T-helper 2 cell treated with Interferon-gamma antibody and Interleukin-4, amounts not matched to agents 5 μg/mL and 100 μg/mL, for 36 hours (primary cell): ENCODE data around the gene NCDN.
A peak's percentile ranks its signal among the peaks of the same experiment; 100 is the strongest.

Experiments used
- DNase-seq: peaks from one replicate; pipeline ENCODE4 v3.0.0; 2021; ENCODE audit warnings: low spot score
- H3K27ac Mint-ChIP-seq: one replicate; pipeline ENCODE4 v1.8.0; 2021; ENCODE audit warnings: mild to moderate bottlenecking, mixed read lengths
- H3K27me3 Mint-ChIP-seq: one replicate; pipeline ENCODE4 v1.8.0; 2021; ENCODE audit warnings: low read depth, mixed read lengths
- H3K36me3 Mint-ChIP-seq: one replicate; pipeline ENCODE4 v1.8.0; 2021; ENCODE audit warnings: low read depth, mixed read lengths
- H3K4me1 Mint-ChIP-seq: one replicate; pipeline ENCODE4 v1.8.0; 2021; ENCODE audit warnings: low read depth, mixed read lengths
- H3K4me3 Mint-ChIP-seq: one replicate; pipeline ENCODE4 v1.8.0; 2022; ENCODE audit warnings: mild to moderate bottlenecking, moderate library complexity, mixed read lengths
- H3K9me3 Mint-ChIP-seq: one replicate; pipeline ENCODE4 v1.8.0; 2021; ENCODE audit warnings: mixed read lengths

NCDN gene, protein sequence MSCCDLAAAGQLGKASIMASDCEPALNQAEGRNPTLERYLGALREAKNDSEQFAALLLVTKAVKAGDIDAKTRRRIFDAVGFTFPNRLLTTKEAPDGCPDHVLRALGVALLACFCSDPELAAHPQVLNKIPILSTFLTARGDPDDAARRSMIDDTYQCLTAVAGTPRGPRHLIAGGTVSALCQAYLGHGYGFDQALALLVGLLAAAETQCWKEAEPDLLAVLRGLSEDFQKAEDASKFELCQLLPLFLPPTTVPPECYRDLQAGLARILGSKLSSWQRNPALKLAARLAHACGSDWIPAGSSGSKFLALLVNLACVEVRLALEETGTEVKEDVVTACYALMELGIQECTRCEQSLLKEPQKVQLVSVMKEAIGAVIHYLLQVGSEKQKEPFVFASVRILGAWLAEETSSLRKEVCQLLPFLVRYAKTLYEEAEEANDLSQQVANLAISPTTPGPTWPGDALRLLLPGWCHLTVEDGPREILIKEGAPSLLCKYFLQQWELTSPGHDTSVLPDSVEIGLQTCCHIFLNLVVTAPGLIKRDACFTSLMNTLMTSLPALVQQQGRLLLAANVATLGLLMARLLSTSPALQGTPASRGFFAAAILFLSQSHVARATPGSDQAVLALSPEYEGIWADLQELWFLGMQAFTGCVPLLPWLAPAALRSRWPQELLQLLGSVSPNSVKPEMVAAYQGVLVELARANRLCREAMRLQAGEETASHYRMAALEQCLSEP

DNA sequence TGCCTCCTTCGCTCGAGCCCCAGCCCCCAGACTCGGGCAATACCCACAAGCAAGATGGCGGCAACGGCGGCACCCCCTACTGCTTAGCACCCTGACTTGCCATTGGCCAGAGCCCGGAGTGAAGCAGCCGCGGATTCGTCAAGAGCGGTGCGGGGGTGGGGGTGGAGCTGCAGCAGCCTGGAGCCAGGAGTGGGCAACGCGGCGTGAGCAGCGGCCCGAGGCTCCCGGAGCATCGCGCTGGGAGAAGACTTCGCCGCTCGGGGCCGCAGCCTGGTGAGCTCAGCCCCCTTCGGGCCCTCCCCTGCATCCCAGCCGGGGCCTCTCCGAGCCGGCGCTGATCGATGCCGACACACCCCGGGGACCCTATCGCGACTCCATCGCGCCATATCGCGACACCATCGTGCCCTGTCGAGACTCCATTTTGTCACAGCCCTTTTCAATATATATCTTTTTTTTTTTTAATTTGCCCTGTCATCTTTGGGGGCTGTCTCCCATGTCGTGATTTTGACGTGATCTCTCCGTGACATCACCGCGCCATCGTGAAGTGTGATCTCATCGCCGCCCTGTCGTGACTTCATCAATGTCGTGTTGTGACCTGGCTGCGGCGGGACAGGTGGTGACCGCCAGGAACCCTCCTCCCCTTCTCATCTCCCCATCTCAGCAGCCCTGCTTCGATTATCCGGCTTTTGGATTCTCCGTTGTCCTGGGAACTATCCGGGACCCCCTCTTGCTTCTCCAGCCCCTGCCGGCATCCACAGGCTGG, at the start of gene NCDN:
TSS of gene NCDN (plus strand) at position 189 of the 763 bp plus-strand sequence. CDS start at position 581, 392 bp downstream.
- DNase-seq: peak; percentile 96
- Mint-ChIP-seq H3K27ac (peak within 1 kb of the TSS; percentile 98), H3K36me3 (peaks cover 19% of the 10 kb centered on the region), H3K9me3 (no peaks in the 10 kb centered on the region), H3K27me3 (peaks cover 3% of the 10 kb centered on the region), H3K4me1 (peaks cover 32% of the 10 kb centered on the region), H3K4me3 (peak within 1 kb of the TSS; percentile 97)

- peaks cover 30% of the 10 kb centered on the region for H3K36me3 Mint-ChIP-seq
- H3K9me3 Mint-ChIP-seq: no peaks in the 10 kb centered on the region
- DNase-seq: no peak
- peak overlapping the region; percentile 93 for H3K27ac Mint-ChIP-seq
- H3K27me3 Mint-ChIP-seq: no peaks in the 10 kb centered on the region
- peak overlapping the region; percentile 81 for H3K4me3 Mint-ChIP-seq
- peaks cover 57% of the 10 kb centered on the region for H3K4me1 Mint-ChIP-seq
These were observed 49.7 kb upstream of the NCDN start for GRCh38 chr1:35507947-35508346.

DNA sequence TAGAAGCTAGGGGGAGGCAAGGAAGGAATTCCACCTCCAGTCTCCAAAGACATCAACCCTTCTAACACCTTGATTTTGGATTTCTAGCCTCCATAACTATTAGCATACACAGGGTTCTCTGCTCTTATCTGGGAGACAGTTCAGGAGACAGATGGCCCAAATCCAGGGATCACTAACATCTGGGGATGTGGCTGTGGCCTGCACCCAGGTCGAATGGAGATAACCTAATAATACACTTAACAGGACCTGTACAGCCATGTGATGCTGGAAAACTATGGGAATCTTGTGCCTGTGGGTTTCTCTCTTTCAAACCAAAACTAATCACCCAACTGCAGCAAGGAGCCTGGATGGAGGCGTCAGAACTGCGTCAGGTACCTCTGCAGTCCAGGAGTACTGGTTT, 48.0 kb upstream of the NCDN start:
- peaks cover 49% of the 10 kb centered on the region for H3K4me1 Mint-ChIP-seq
- no peak overlapping the region for H3K4me3 Mint-ChIP-seq
- no peak overlapping the region for H3K27ac Mint-ChIP-seq

GRCh38 chr1:35511305-35511704, 46.3 kb upstream of the NCDN start:
- Mint-ChIP-seq H3K4me1 (peaks cover 33% of the 10 kb centered on the region), H3K27ac (no peak overlapping the region), H3K4me3 (no peak overlapping the region), H3K9me3 (peaks cover 24% of the 10 kb centered on the region), H3K27me3 (no peaks in the 10 kb centered on the region), H3K36me3 (peaks cover 37% of the 10 kb centered on the region)
- no peak for DNase-seq

More for the DNA sequence above, 48.0 kb upstream of the NCDN start:
- no peaks in the 10 kb centered on the region for H3K27me3 Mint-ChIP-seq
- H3K9me3 Mint-ChIP-seq: peaks cover 7% of the 10 kb centered on the region
- H3K36me3 Mint-ChIP-seq: peaks cover 29% of the 10 kb centered on the region
- DNase-seq: no peak

GRCh38 chr1:35518183-35518582, 39.4 kb upstream of the NCDN start:
- Mint-ChIP-seq H3K4me3 (no peak overlapping the region), H3K36me3 (peaks cover 51% of the 10 kb centered on the region), H3K9me3 (peaks cover 48% of the 10 kb centered on the region), H3K4me1 (peaks cover 5% of the 10 kb centered on the region), H3K27ac (no peak overlapping the region), H3K27me3 (no peaks in the 10 kb centered on the region)
- no peak for DNase-seq

DNA sequence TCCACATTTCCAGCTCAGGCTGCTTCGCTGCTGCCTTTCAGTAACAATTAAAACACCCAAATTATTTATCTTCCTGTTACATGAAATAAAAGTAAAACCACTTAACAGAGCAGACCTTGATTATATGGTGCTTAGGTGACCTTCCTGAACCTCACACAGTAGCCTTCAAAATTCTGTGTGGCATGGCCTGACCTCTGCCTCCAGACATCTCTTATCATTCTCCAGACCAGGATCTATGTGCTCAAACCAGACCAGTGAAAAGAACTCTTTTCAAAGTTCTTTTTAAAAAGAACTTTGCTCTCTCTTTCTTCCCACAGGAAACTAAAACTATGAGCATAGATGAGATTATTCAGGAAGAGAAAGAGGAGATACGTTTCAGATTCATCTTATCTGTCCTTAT, 38.2 kb upstream of the NCDN start:
- Mint-ChIP-seq H3K36me3 (peaks cover 52% of the 10 kb centered on the region), H3K4me3 (no peak overlapping the region), H3K9me3 (peaks cover 50% of the 10 kb centered on the region), H3K27me3 (no peaks in the 10 kb centered on the region), H3K4me1 (peaks cover 5% of the 10 kb centered on the region), H3K27ac (no peak overlapping the region)
- no peak for DNase-seq

DNA sequence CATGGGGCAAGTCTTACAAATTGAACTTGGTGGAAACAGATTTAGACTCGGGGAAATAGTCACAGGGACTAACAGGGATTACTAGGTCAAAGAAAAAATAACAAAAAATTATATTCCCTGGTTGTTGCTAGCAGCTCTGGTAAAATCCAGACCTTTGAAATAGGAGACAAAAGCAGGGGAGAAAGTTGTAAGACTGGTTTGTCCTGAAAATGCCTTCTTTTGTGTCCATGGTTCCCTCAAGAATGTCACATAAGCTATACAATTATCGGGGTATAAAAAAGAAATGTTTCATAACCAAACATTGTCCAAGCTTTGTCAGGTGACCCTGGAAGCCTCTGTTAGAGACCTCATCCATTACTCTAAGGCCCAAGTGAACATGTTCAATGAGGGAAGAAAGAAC, 33.5 kb upstream of the NCDN start:
- Mint-ChIP-seq H3K4me1 (peaks cover 4% of the 10 kb centered on the region), H3K9me3 (peaks cover 45% of the 10 kb centered on the region), H3K4me3 (no peak overlapping the region), H3K36me3 (peaks cover 43% of the 10 kb centered on the region), H3K27ac (no peak overlapping the region), H3K27me3 (no peaks in the 10 kb centered on the region)
- DNase-seq: no peak

GRCh38 chr1:35530168-35530567, 27.4 kb upstream of the NCDN start:
- Mint-ChIP-seq H3K4me3 (no peak overlapping the region), H3K27ac (no peak overlapping the region), H3K36me3 (peaks cover 73% of the 10 kb centered on the region), H3K9me3 (peaks cover 50% of the 10 kb centered on the region), H3K4me1 (peaks cover 3% of the 10 kb centered on the region), H3K27me3 (no peaks in the 10 kb centered on the region)
- no peak for DNase-seq

GRCh38 chr1:35530946-35531345, 26.7 kb upstream of the NCDN start:
- peaks cover 11% of the 10 kb centered on the region for H3K4me1 Mint-ChIP-seq

DNA sequence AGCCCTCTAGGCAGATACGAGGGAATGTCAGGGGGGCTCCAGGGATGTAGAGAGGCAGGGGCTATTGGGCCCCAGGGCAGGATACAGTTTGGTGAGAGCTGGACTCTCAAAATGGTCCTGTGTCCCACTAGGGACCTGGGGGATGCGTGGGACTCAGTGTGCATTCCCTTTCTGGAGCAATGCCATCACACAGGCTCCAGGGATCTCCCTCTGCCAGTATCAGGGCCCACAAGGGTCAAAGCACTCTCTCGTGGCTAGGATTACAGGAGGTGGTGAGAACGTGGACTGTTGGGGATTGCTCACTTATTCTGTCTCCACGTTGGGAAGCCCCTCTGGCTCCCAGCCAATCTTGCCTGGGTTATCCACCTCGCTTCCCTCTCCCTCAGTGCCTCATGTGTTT, 26.2 kb upstream of the NCDN start:
- DNase-seq: no peak
- Mint-ChIP-seq H3K36me3 (peaks cover 79% of the 10 kb centered on the region), H3K27me3 (no peaks in the 10 kb centered on the region), H3K4me1 (peaks cover 14% of the 10 kb centered on the region), H3K27ac (no peak overlapping the region), H3K4me3 (no peak overlapping the region), H3K9me3 (peaks cover 43% of the 10 kb centered on the region)

More at GRCh38 chr1:35530946-35531345, 26.7 kb upstream of the NCDN start:
- no peak for DNase-seq
- no peaks in the 10 kb centered on the region for H3K27me3 Mint-ChIP-seq
- no peak overlapping the region for H3K27ac Mint-ChIP-seq
- peaks cover 43% of the 10 kb centered on the region for H3K9me3 Mint-ChIP-seq
- peaks cover 77% of the 10 kb centered on the region for H3K36me3 Mint-ChIP-seq
- H3K4me3 Mint-ChIP-seq: no peak overlapping the region

- DNase-seq: no peak
- no peak overlapping the region for H3K4me3 Mint-ChIP-seq
- no peaks in the 10 kb centered on the region for H3K27me3 Mint-ChIP-seq
- peaks cover 27% of the 10 kb centered on the region for H3K4me1 Mint-ChIP-seq
- peaks cover 77% of the 10 kb centered on the region for H3K36me3 Mint-ChIP-seq
- H3K9me3 Mint-ChIP-seq: peaks cover 35% of the 10 kb centered on the region
- no peak overlapping the region for H3K27ac Mint-ChIP-seq
These were observed 24.9 kb upstream of the NCDN start for GRCh38 chr1:35532497-35533223.

DNA sequence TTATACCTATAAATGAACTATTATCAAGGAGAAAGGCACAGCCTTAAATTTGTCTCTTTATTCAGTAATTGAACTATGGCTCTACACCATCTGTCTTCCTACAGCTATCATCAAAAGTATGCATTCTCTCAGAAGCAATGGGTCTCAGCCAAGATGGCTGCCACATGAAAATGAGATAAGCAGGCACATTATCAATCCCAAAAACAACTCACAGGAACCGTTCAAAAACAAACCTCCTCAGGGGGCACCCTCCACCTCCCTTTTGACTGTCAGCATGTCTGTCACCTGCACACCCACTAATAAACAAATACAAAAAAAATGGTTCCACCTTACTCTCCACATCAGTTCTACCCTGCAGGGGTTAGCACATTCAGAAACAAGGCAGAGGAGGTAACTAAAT, 24.0 kb upstream of the NCDN start:
- Mint-ChIP-seq H3K27ac (no peak overlapping the region), H3K36me3 (peaks cover 72% of the 10 kb centered on the region), H3K9me3 (peaks cover 27% of the 10 kb centered on the region), H3K4me3 (no peak overlapping the region), H3K4me1 (peaks cover 31% of the 10 kb centered on the region), H3K27me3 (no peaks in the 10 kb centered on the region)
- no peak for DNase-seq

DNA sequence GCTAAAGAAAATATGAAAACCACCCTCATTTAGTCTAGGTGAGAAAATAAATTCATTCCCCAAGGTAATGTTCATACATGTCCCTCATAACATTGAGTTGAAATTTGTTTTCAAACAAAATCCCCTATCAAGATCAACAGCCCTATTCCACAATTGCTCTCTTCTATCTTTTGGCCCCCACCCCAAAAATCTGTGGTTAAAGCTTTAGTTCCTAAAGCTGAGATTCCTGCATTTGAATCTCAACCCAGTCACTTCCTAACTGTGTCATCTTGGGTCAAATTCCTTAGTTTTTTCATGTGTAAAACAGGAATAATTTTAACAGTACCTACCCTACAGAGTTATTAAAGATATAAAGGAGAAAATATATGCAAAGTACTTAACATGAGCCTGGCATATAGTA, 22.4 kb upstream of the NCDN start:
- no peak overlapping the region for H3K27ac Mint-ChIP-seq

More for the DNA sequence above, 22.4 kb upstream of the NCDN start:
- DNase-seq: no peak
- H3K27me3 Mint-ChIP-seq: no peaks in the 10 kb centered on the region
- peaks cover 47% of the 10 kb centered on the region for H3K4me1 Mint-ChIP-seq
- no peak overlapping the region for H3K4me3 Mint-ChIP-seq
- H3K9me3 Mint-ChIP-seq: peaks cover 11% of the 10 kb centered on the region
- H3K36me3 Mint-ChIP-seq: peaks cover 66% of the 10 kb centered on the region
